ENCODE measurements around the gene ANAPC1.

Gene ANAPC1

GRCh38 chr2:111883661-111884591 lies at the start of gene ANAPC1:
Gene ANAPC1, minus strand, starts transcription at chr2:111884193. Its CDS starts 3,368 bp downstream, at chr2:111880825.
- peak within 1 kb of the TSS; percentile 85 for H3K4me3 ChIP-seq (ENCODE audit: low read length)
- TF ChIP-seq CTCF (IDR thresholded peaks at IDR 0.05; ENCODE audit: insufficient read depth, low read depth, low read length, missing control alignments): no peak
- DNase-seq (ENCODE audit: low read depth): peak; percentile 88

- H3K4me3 ChIP-seq (ENCODE audit: low read length): no peak overlapping the region
- DNase-seq (ENCODE audit: low read depth): no peak
- TF ChIP-seq CTCF (IDR thresholded peaks at IDR 0.05; ENCODE audit: insufficient read depth, low read depth, low read length, missing control alignments): no peak
Observed at GRCh38 chr2:111932841-111933291, 48.9 kb upstream of the ANAPC1 start.

- no peak overlapping the region for H3K4me3 ChIP-seq (ENCODE audit: low read length)
- TF ChIP-seq CTCF (IDR thresholded peaks at IDR 0.05; ENCODE audit: insufficient read depth, low read depth, low read length, missing control alignments): no peak
- DNase-seq (ENCODE audit: low read depth): peak; percentile 89
Observed at GRCh38 chr2:111930875-111931274, 46.9 kb upstream of the ANAPC1 start.

GRCh38 chr2:111930409-111930808 lies 46.4 kb upstream of the ANAPC1 start:
- TF ChIP-seq CTCF (IDR thresholded peaks at IDR 0.05; ENCODE audit: insufficient read depth, low read depth, low read length, missing control alignments): no peak
- DNase-seq (ENCODE audit: low read depth): no peak

GRCh38 chr2:111927723-111928122 lies 43.7 kb upstream of the ANAPC1 start:
- TF ChIP-seq CTCF (IDR thresholded peaks at IDR 0.05; ENCODE audit: insufficient read depth, low read depth, low read length, missing control alignments): no peak
- DNase-seq (ENCODE audit: low read depth): no peak
- H3K4me3 ChIP-seq (ENCODE audit: low read length): no peak overlapping the region

More at GRCh38 chr2:111930409-111930808, 46.4 kb upstream of the ANAPC1 start:
- no peak overlapping the region for H3K4me3 ChIP-seq (ENCODE audit: low read length)

GRCh38 chr2:111924617-111925107 lies 40.7 kb upstream of the ANAPC1 start:
- H3K4me3 ChIP-seq (ENCODE audit: low read length): no peak overlapping the region
- no peak for DNase-seq (ENCODE audit: low read depth)
- TF ChIP-seq CTCF (IDR thresholded peaks at IDR 0.05; ENCODE audit: insufficient read depth, low read depth, low read length, missing control alignments): no peak
